Measurements from ENCODE around the gene DYNC1H1.

The DYNC1H1 gene

DNA sequence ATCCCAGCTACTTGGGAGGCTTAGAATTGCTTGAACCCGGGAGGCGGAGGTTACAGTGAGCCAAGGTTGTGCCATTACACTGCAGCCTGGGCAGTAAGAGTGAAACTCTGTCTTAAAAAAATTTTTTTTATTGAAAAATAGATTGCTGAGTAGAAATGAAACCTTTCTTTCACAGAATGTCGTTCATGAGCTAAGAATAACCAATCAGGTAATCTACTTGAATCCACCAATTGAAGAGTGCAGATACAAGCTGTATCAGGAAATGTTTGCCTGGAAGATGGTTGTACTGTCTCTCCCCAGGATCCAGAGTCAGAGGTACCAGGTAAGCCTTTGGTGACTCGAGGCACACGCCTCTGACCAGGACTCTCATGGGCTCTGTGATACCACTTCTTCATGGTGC is 27.0 kb downstream of the DYNC1H1 start:
- DNase-seq (ENCODE audit: low read depth in 2 of 2, low spot score in 1 of 2): no peak

DNA sequence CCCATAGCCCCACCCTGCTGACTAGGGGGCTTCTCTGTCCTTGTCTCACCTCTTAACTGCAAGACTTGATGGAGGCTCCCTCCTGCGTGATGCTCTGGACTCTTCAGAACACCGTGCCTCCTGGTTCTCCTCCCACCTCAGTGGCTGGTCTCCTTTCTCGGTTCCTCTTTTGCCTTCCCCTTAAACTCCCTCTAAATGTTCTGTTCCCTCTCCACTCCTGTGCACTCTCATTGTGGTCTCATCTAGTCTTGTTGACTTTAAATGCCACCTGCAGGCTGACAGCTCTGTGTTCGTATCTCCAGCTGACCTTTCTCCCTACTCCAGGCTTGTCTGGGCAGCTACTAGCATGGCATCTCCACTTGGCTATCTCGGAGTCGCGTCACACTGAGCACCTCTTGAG is 28.3 kb downstream of the DYNC1H1 start:
- no peak for DNase-seq (ENCODE audit: low read depth in 2 of 2, low spot score in 1 of 2)

- no peak for DNase-seq (ENCODE audit: low read depth in 2 of 2, low spot score in 1 of 2)
These were observed 33.3 kb downstream of the DYNC1H1 start for GRCh38 chr14:101997429-101998336.

GRCh38 chr14:102000902-102001301 is 36.5 kb downstream of the DYNC1H1 start:
- DNase-seq (ENCODE audit: low read depth in 2 of 2, low spot score in 1 of 2): no peak

DNA sequence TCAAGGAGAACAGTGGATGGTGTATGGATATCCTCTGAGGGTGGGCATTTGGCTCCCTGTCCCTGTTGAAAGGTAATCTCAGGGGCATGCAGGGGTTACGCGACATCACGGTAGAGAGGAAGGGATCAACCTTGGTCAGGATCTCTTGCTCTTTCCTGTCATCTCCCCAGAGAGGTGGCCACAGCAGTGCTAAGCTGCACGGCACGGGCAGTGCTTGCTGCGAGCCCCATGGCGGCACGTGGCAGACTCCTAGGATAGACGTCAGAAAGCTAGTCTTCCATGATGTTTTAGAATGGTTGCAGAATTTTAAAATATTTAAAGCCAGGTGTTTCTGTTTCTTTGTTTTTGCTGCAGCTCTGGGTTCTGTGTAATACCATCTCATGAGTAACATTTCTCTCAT is 41.0 kb downstream of the DYNC1H1 start:
- no peak for DNase-seq (ENCODE audit: low read depth in 2 of 2, low spot score in 1 of 2)

- no peak for DNase-seq (ENCODE audit: low read depth in 2 of 2, low spot score in 1 of 2)
These were observed 43.6 kb downstream of the DYNC1H1 start for GRCh38 chr14:102007916-102008418.

- DNase-seq (ENCODE audit: low read depth in 2 of 2, low spot score in 1 of 2): no peak
These were observed 44.5 kb downstream of the DYNC1H1 start for GRCh38 chr14:102008891-102009290.

GRCh38 chr14:102011631-102012030 is 47.3 kb downstream of the DYNC1H1 start:
- no peak for DNase-seq (ENCODE audit: low read depth in 2 of 2, low spot score in 1 of 2)

DNA sequence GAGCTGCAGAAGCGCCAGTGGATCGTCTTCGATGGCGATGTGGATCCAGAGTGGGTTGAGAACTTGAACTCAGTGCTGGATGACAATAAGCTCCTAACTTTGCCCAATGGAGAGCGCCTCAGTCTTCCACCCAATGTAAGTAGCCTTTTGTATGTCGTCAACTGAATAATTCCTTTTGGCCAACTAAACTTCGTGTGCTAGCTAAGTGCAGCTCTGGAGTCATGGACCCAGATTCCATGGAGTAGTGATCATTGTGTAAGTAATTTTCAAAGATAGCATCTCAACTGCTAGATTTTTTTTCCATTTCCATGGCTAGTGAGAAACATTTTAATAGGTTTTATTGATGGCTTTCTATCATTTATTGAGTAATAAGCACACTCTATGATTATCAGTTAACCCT is 48.0 kb downstream of the DYNC1H1 start:
- no peak for DNase-seq (ENCODE audit: low read depth in 2 of 2, low spot score in 1 of 2)

GRCh38 chr14:102013669-102014200 is 49.4 kb downstream of the DYNC1H1 start:
- no peak for DNase-seq (ENCODE audit: low read depth in 2 of 2, low spot score in 1 of 2)

- DNase-seq (ENCODE audit: low read depth in 2 of 2, low spot score in 1 of 2): no peak
These were observed 50.8 kb downstream of the DYNC1H1 start for GRCh38 chr14:102015045-102015685.

DNA sequence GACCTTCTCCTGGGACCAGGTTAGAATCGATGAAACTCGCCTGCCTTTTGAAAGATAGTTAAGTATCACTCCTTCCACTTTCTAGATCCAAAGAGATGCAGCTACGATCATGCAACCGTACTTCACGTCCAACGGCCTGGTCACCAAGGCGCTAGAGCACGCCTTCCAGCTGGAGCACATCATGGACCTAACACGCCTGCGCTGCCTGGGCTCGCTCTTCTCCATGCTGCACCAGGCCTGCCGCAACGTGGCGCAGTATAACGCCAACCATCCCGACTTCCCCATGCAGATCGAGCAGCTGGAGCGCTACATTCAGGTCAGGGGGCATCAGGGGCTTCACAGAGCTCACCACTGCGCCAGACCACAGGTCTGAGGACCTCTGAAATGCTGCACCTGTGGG is 51.4 kb downstream of the DYNC1H1 start:
- DNase-seq (ENCODE audit: low read depth in 2 of 2, low spot score in 1 of 2): no peak

DNA sequence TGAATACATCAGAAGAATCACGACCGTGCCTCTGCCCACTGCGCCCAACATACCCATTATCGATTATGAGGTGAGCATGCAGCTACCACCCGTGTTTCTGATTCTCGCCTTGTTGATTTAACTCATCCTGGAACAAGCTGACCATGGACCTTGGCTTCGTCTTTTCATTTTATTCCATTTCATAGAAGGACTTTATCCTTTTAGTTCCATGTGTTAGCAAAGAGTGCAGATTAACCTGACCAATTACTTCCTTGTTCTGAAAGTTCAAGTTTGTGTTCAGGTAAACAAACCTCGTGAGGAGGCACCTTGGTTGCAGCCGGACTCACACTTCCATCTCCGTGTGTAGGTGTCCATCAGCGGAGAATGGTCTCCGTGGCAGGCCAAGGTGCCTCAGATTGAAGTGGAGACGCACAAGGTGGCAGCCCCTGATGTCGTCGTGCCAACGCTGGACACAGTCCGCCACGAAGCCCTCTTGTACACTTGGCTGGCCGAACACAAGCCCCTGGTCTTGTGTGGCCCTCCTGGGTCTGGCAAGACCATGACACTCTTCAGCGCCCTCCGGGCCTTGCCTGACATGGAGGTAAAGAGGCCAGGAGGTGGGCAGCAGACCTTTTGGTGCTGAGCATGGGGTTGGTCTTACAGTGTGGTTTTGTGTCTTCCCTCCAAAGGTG is 52.2 kb downstream of the DYNC1H1 start:
- no peak for DNase-seq (ENCODE audit: low read depth in 2 of 2, low spot score in 1 of 2)

DNA sequence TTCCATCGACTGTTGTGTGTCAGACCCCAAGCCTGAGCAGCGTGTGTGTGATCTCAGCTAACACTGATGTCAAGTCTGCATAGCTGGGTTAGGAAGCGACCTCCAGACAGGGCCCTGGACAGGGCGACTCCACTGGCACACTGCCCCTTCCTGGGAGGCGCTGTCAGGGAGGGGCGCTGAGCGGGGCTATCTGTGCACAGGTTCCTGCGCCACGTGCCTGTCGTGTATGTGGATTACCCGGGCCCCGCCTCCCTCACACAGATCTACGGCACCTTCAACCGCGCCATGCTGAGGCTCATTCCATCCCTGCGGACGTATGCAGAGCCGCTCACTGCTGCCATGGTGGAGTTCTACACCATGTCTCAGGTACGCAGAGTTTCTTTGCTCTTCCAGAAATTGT is 53.9 kb downstream of the DYNC1H1 start:
- DNase-seq (ENCODE audit: low read depth in 2 of 2, low spot score in 1 of 2): no peak

DNA sequence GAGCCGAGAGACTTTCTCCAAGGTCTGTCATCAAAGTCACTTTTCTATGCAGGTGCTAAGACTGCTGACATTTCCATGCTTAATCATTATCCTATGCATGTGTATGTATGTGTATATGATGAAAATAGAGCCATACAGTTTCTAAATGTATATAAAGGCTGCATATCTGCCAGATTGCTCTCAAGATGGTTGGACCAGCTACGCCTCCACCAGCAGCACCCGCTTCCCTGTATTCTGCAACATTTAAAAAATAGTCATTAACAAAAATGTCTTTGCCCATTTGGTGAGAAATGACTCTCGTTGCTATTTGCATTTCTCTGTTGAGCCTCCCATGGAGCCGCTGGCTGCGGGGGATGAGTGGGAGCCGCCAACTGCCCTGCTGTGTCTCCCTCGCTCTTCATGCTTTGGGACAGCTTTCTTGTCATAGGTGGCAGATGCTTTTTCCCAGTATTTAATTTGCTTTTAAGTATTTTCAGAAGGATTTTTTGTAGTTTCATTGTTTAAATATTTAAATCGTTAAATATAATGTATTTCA is 54.7 kb downstream of the DYNC1H1 start:
- no peak for DNase-seq (ENCODE audit: low read depth in 2 of 2, low spot score in 1 of 2)

- DNase-seq (ENCODE audit: low read depth in 2 of 2, low spot score in 1 of 2): no peak
These were observed 55.9 kb downstream of the DYNC1H1 start for GRCh38 chr14:102020058-102020971.

GRCh38 chr14:102026934-102027333 is 62.6 kb downstream of the DYNC1H1 start:
- no peak for DNase-seq (ENCODE audit: low read depth in 2 of 2, low spot score in 1 of 2)

- DNase-seq (ENCODE audit: low read depth in 2 of 2, low spot score in 1 of 2): no peak
These were observed 63.6 kb downstream of the DYNC1H1 start for GRCh38 chr14:102027951-102028350.

GRCh38 chr14:102028733-102029132 is 64.4 kb downstream of the DYNC1H1 start:
- no peak for DNase-seq (ENCODE audit: low read depth in 2 of 2, low spot score in 1 of 2)

DNA sequence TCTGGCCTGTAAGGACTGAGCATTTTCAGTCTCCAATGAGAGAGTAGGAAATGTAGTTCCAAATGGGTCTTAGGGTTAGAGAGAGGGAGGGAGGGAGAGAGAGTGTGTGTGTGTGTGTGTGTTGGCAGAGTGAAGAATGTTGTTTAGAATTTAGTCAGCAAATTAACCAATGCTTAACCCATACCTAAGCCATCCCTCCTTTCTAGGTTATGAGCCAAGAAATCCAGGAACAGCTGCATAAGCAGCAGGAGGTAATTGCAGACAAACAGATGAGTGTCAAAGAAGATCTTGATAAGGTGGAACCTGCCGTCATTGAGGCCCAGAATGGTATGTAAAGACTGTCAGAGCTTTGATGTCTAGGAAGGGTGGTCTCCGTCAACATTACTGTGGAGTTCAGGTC is 65.6 kb downstream of the DYNC1H1 start:
- DNase-seq (ENCODE audit: low read depth in 2 of 2, low spot score in 1 of 2): no peak
